CD14-positive monocyte (primary cell): ENCODE measurements around the gene TP73. TPM values are rescaled to one million over a fixed set of nuclear protein-coding genes. Genes with fewer than 3 reads are reported as not detected.

Experiments
- DNase-seq, 3 donors: peaks; one replicate each; pipeline ENCODE4 v3.0.0-alpha.2; 2011 to 2022
- H2AFZ ChIP-seq: 2 replicates; pipeline ENCODE4 v1.6.0; 2012; ENCODE audit warnings: mild to moderate bottlenecking, low read depth, low read length, inconsistent platforms; ENCODE audit not compliant: insufficient read depth, poor library complexity, severe bottlenecking
- H3K27ac ChIP-seq, 2 donors: 1 replicate in 1 of 2; 2 replicates in 1 of 2; pipeline ENCODE4 v1.5.1; 2012 to 2013; ENCODE audit warnings: low read length in 2 of 2, control low read depth in 1 of 2, inconsistent platforms in 1 of 2, low read depth in 1 of 2, mild to moderate bottlenecking in 1 of 2
- H3K27me3 ChIP-seq, 2 donors: one replicate each; pipeline versions ENCODE4 v1.6.0 to v1.6.1; 2011 to 2013; ENCODE audit warnings: low read length in 2 of 2; ENCODE audit not compliant: control insufficient read depth in 2 of 2, insufficient read depth in 2 of 2
- H3K36me3 ChIP-seq, 2 donors: replicated peaks in 1 of 2; 1 replicate in 1 of 2; 2 replicates in 1 of 2; pipeline versions ENCODE4 v1.5.1 to v1.6.1; 2012 to 2013; ENCODE audit warnings: low read length in 2 of 2, control low read depth in 1 of 2, inconsistent platforms in 1 of 2, mild to moderate bottlenecking in 1 of 2; ENCODE audit not compliant: insufficient read depth in 2 of 2, control insufficient read depth in 1 of 2
- H3K4me1 ChIP-seq, 2 donors: 1 replicate in 1 of 2; 2 replicates in 1 of 2; pipeline versions ENCODE4 v1.5.1 to v1.6.1; 2012 to 2013; ENCODE audit warnings: low read length in 2 of 2, control low read depth in 1 of 2, inconsistent platforms in 1 of 2, mild to moderate bottlenecking in 1 of 2, moderate library complexity in 1 of 2; ENCODE audit not compliant: insufficient read depth in 2 of 2, control insufficient read depth in 1 of 2
- H3K4me2 ChIP-seq: replicated peaks from 2 replicates; pipeline ENCODE3; 2012; ENCODE audit warnings: low read length, moderate library complexity, mild to moderate bottlenecking; ENCODE audit not compliant: poor library complexity, severe bottlenecking; ENCODE audit errors: extremely low read depth
- H3K4me3 ChIP-seq, 3 experiments: fragments of 200-600 bp in 1 of 3; sonication (generic) in 1 of 3; replicated peaks in 1 of 3; 1 replicate in 2 of 3; 2 replicates in 1 of 3; pipeline ENCODE4 v1.5.1; 2011 to 2013; ENCODE audit warnings: low read length in 3 of 3, mild to moderate bottlenecking in 3 of 3, control low read depth in 2 of 3, low read depth in 2 of 3, inconsistent platforms in 1 of 3, moderate library complexity in 1 of 3
- H3K79me2 ChIP-seq: 2 replicates; pipeline ENCODE4 v1.6.0; 2012; ENCODE audit warnings: mild to moderate bottlenecking, control low read depth, inconsistent platforms, low read length, moderate library complexity; ENCODE audit not compliant: insufficient read depth
- H3K9ac ChIP-seq: 2 replicates; pipeline ENCODE4 v1.6.0; 2017; ENCODE audit warnings: low read length, mild to moderate bottlenecking; ENCODE audit not compliant: insufficient read depth, poor library complexity, severe bottlenecking
- H3K9me3 ChIP-seq, 2 donors: replicated peaks in 1 of 2; 1 replicate in 1 of 2; 2 replicates in 1 of 2; pipeline versions ENCODE4 v1.5.1 to v1.6.1; 2012 to 2013; ENCODE audit warnings: low read length in 2 of 2, control low read depth in 1 of 2; ENCODE audit not compliant: control insufficient read depth in 1 of 2, insufficient read depth in 1 of 2
- H4K20me1 ChIP-seq: 2 replicates; pipeline ENCODE4 v1.6.0; 2012; ENCODE audit warnings: mild to moderate bottlenecking, low read length, control low read depth, moderate library complexity; ENCODE audit not compliant: insufficient read depth
- H3K27ac Mint-ChIP-seq, 7 donors: one replicate each; pipeline ENCODE4 v1.8.0; 2020; ENCODE audit warnings: mild to moderate bottlenecking in 7 of 7, mixed read lengths in 7 of 7, moderate library complexity in 6 of 7, inconsistent platforms in 2 of 7
- H3K27me3 Mint-ChIP-seq, 3 donors: one replicate each; pipeline ENCODE4 v1.8.0; 2021 to 2022; ENCODE audit warnings: low read depth in 3 of 3, mild to moderate bottlenecking in 3 of 3, mixed read lengths in 3 of 3, moderate library complexity in 3 of 3, inconsistent platforms in 1 of 3
- H3K36me3 Mint-ChIP-seq, 2 donors: one replicate each; pipeline ENCODE4 v1.8.0; 2020; ENCODE audit warnings: mixed read lengths in 2 of 2, inconsistent platforms in 1 of 2, mild to moderate bottlenecking in 1 of 2
- H3K4me1 Mint-ChIP-seq: one replicate; pipeline ENCODE4 v1.8.0; 2020; ENCODE audit warnings: mild to moderate bottlenecking, mixed read lengths
- H3K4me3 Mint-ChIP-seq, 2 donors: one replicate each; pipeline ENCODE4 v1.8.0; 2020; ENCODE audit warnings: mild to moderate bottlenecking in 2 of 2, mixed read lengths in 2 of 2, moderate library complexity in 1 of 2
- H3K9me3 Mint-ChIP-seq, 7 donors: one replicate each; pipeline ENCODE4 v1.8.0; 2020 to 2022; ENCODE audit warnings: mixed read lengths in 7 of 7, mild to moderate bottlenecking in 6 of 7, moderate library complexity in 6 of 7, inconsistent platforms in 2 of 7
- CTCF ChIP-seq: fragments of 200-600 bp; IDR thresholded peaks from one replicate; pipeline ENCODE4 v1.8.0; 2022; ENCODE audit warnings: antibody characterized with exemption, mild to moderate bottlenecking
- WGBS: methylation state at CpG from one replicate; pipeline ENCODE4 v1.1.5; 2013; ENCODE audit warnings: missing lambda C conversion rate; ENCODE audit not compliant: insufficient coverage; 5-methylcytosine and 5-hydroxymethylcytosine counted together
- intact Hi-C, 2 donors: fragments of 100-400 bp; cut with micrococcal nuclease; formaldehyde crosslinking; loops; one replicate each; pipeline versions ENCODE4 v1.15.0 to v1.15.1; 2023
- polyA plus RNA-seq, 3 donors: library from polyadenylated mRNA; depleted of rRNA in 1 of 3; unstranded in 2 of 3; stranded (reverse) in 1 of 3; fragments of 300-500 nt in 2 of 3; fragments of >200 nt in 1 of 3; fragmentation: Illumina TruSeq in 2 of 3; gene quantifications; 1 replicate in 2 of 3; 2 replicates in 1 of 3; pipeline ENCODE4 v1.2.3, GENCODE V29; 2012 to 2021

TP73 gene
- polyA plus RNA-seq, 3 donors, result 0.21 to 0.42 TPM; not detected in 1

DNA sequence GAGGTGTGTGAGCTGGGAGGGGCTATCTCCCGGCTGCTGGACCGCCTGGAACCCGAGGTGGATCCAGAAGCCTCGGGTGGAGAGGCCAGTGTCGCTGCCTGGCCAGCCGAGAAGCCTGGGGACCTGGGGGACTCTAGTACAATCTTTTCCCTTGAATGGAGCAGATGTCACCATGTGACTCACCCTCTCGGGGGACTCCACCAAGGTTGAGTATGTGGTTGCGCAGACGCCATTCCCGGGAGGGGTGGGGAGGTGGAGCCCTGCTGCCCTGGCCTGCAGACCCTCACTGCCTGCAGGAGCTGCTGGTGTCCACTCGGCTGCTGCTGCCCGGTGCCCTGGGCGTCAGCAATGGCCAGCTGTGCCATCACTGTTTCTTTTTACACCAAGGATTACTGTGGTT lies 40.3 kb downstream of the TP73 start:
- H2AFZ ChIP-seq, result no peak overlapping the region
- no peak for TF ChIP-seq CTCF
- Mint-ChIP-seq H3K36me3 (no peaks in the 10 kb centered on the region), H3K27me3 (peaks cover 5 to 14% (median 12%) of the 10 kb centered on the region in 3 donors), H3K4me3 (no peak overlapping the region), H3K27ac (peak overlapping the region in 1 of 7 donors; percentile 59), H3K4me1 (peaks cover 15% of the 10 kb centered on the region), H3K9me3 (peaks cover 0 to 3% (median 0%) of the 10 kb centered on the region in 7 donors)
- H3K9me3 ChIP-seq, result no peaks in the 10 kb centered on the region
- no peaks in the 10 kb centered on the region for H3K79me2 ChIP-seq
- no peak overlapping the region for H3K9ac ChIP-seq
- H3K4me2 ChIP-seq, result no peak overlapping the region
- DNase-seq, result no peak
- intact Hi-C loops, result no loop called here
- no peak overlapping the region for H3K27ac ChIP-seq
- no peak overlapping the region for H3K4me3 ChIP-seq
- H3K27me3 ChIP-seq, result no peaks in the 10 kb centered on the region
- WGBS, result 89% methylated on average over 10 of the region's 13 CpGs
- H3K4me1 ChIP-seq, result peaks cover 3 to 16% of the 10 kb centered on the region in 2 donors
- H4K20me1 ChIP-seq, result no peaks in the 10 kb centered on the region
- no peaks in the 10 kb centered on the region for H3K36me3 ChIP-seq

DNA sequence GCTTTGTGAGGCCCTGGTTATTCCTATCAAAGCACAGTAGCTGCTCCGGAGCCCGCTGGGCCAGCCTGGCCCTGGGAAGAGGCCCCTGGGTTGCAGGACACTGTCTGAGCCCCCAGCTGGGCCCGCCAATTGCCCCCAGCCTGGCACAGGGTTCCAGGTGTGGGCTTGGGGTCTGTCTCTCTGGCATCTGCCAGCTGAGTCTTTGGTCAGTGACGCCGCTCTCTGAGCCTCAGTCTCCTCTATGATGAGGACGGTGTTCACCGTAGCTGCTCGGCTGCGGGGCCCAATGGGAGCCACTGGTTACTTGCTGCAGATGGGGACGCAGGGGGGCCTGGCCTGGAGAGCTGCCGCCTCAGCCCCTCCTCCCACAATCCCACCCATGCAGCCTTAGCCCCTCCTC lies 41.0 kb downstream of the TP73 start:
- H3K9me3 Mint-ChIP-seq, result peaks cover 0 to 3% (median 0%) of the 10 kb centered on the region in 7 donors

More for the DNA sequence above, 41.0 kb downstream of the TP73 start:
- Histone ChIP-seq H4K20me1 (no peaks in the 10 kb centered on the region), H3K27me3 (no peaks in the 10 kb centered on the region), H3K27ac (no peak overlapping the region), H3K9me3 (no peaks in the 10 kb centered on the region), H3K4me3 (no peak overlapping the region), H3K79me2 (no peaks in the 10 kb centered on the region), H2AFZ (no peak overlapping the region), H3K9ac (no peak overlapping the region), H3K36me3 (no peaks in the 10 kb centered on the region), H3K4me2 (no peak overlapping the region), H3K4me1 (peaks cover 3 to 16% of the 10 kb centered on the region in 2 donors)
- TF ChIP-seq CTCF, result no peak
- H3K4me3 Mint-ChIP-seq, result no peak overlapping the region
- no peak overlapping the region for H3K27ac Mint-ChIP-seq
- H3K36me3 Mint-ChIP-seq, result no peaks in the 10 kb centered on the region
- peaks cover 14% of the 10 kb centered on the region for H3K4me1 Mint-ChIP-seq
- H3K27me3 Mint-ChIP-seq, result peaks cover 7 to 13% (median 12%) of the 10 kb centered on the region in 3 donors
- intact Hi-C loops, result no loop called here
- no peak for DNase-seq
- WGBS, result 96% methylated on average over 10 of the region's 11 CpGs
